DMS 273 (cell line): ENCODE results near the gene ATCAY.
"Not testable (repeated sequence)": the region's sequence is repeated elsewhere in the genome, so short reads cannot be mapped to it uniquely, and the experiment has no call there.

ENCODE experiments used
- DNase-seq: peaks from one replicate; lab custom pipeline; 2025; ENCODE audit not compliant: unreplicated experiment; lab: John Stamatoyannopoulos, UW

ATCAY gene

GRCh38 chr19:3852614-3853254 lies 27.8 kb upstream of the ATCAY start:
- peak; percentile 53 for DNase-seq

- DNase-seq, result no peak
These were observed 25.2 kb upstream of the ATCAY start for GRCh38 chr19:3855320-3855719.

DNA sequence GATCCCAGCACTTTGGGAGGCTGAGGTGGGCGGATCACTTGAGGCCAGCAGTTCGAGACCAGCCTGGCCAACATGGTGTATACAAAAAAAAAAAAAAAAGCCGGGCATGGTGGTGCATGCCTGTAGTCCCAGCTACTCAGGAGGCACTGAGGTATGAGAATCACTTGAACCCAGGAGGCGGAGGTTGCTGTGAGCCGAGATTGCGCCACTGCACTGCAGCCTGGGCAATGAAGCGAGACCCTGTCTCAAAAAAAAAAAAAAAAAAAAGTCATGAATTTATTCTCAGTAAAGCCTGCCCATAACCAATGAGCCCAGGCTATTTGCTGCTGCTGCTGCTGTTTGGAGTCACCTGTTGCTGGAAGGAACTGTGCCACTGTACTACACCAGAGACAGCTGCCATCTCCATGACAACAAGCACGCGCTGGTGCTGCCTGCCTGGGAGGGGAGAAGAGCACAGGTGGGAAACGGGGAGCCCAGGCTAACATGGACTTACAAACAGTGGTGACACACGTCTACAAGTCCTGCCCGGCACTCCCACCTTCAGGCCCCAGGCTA lies 23.0 kb upstream of the ATCAY start:
- DNase-seq, result peak; percentile 89

- DNase-seq, result no peak
These were observed 20.0 kb upstream of the ATCAY start for GRCh38 chr19:3860499-3860898.

GRCh38 chr19:3862826-3863500 lies 17.5 kb upstream of the ATCAY start:
- no peak for DNase-seq

GRCh38 chr19:3863648-3864047 lies 16.8 kb upstream of the ATCAY start:
- no peak for DNase-seq

GRCh38 chr19:3866910-3867638 lies 13.4 kb upstream of the ATCAY start:
- DNase-seq, result no peak

- DNase-seq, result no peak
These were observed 12.3 kb upstream of the ATCAY start for GRCh38 chr19:3867971-3868769.

DNA sequence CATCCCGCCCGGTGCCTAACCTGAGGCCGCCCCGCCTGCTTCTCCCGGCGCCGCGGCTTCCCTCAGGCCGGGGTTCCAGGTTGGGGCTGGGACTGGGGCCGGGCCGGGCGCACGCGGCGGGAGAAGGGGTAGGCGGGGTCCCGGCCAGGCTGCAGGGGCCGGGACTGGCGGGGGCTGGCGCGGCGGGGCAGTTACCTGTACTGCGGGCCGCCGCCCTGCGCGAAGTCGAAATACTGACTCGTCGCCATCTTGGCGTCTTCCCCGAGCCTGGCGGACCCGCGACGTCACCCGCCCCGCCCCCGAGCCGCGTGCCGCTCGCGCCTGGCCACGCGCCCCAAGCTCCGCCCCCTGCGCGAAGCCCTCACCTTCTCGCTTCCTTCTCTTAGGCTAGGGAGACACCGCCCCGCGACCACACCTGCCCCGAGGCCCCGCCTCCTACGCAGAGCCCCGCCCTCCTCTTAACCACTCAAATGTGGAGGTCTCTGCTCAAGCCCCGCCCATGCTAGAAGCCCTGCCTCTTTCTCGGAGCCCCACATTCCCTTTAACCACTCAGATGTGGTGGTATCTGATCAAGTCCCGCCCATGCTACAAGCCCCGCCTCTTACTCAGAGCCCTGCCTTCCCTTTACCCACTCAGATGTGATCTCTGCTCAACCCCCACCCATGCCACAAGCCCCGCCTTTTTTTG lies 11.6 kb upstream of the ATCAY start, which contains the start of gene ZFR2:
Gene ZFR2, minus strand, starts transcription at position 269 of the 687 bp plus-strand sequence. Its CDS starts 21 bp downstream, at position 248.
- peak; percentile 75 for DNase-seq

GRCh38 chr19:3873151-3873550 lies 7.3 kb upstream of the ATCAY start:
- no peak for DNase-seq

GRCh38 chr19:3874695-3875094 lies 5.8 kb upstream of the ATCAY start:
- not testable (repeated sequence) for DNase-seq

DNA sequence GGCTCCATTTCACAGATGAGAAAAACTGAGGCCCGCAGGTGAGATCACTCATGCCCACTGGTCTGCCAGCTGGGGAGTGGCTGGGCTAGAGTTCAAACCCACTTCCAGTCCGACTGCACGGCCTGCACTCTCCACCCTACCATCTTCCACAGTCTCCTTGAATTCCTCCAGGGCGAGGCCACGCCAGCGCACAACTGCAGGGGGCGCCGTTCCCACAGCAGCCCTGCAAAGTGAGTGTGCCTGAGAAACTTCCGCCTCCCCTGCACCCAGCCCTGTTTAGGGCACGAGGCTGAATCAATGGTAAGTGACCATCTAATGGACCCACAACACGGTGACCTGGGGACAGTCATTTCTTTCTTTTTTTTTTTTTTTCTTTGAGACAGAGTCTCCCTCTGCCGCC lies 829 bp upstream of the ATCAY start:
- DNase-seq, result no peak

DNA sequence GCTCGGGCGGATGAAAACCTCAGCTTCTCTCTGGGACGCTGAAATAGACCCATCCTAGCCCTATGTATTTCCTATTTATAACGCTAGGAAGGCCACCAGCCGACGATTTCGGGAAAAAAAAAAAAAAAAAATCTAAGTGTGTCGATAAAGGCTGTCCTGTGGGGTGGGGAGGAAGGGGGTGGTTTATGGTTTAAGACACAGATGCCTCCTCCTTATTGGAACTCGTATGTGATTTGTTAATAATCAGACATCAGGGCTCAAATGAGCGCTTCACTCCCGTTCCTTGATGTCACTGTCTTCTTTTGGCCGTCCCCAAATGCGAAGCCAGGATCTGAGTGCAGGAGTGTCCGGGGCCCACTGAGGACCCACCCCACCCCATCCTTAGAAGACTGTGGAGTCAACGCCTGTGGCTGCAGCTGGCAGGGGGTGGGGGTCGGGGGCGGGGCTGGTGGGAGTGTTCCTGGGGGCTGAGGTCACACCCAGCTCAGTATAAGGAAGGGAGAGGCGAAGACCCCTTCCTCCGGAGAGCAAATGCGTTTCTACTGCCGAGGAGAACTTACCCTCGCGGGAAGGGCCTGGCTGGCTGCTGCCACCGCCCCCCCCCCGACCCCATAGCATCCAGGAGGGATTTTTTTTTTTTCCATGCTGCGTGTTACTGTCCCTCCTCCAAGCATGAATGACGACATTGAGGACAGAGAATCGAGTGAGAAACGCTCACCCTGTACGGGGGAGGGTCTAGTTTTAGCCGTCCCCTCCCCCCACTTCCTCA lies 971 bp downstream of the ATCAY start:
- DNase-seq, result no peak

DNA sequence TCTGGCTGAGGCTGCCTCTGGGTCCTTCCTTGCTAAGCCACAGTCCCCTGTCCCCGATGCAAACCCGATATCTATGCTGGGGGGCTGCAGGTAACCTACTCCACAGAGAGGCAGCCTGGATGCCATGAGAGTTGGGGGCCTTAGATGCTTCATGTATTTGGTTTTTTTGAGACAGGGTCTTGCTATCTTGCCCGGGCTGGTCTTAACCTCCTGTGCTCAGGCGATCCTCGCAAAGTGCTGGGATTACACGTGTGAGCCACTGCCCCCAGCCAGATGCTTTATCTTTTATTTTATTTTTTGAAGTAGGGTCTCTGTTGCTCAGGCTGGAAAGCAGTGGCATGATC lies 1.5 kb downstream of the ATCAY start:
- no peak for DNase-seq

DNA sequence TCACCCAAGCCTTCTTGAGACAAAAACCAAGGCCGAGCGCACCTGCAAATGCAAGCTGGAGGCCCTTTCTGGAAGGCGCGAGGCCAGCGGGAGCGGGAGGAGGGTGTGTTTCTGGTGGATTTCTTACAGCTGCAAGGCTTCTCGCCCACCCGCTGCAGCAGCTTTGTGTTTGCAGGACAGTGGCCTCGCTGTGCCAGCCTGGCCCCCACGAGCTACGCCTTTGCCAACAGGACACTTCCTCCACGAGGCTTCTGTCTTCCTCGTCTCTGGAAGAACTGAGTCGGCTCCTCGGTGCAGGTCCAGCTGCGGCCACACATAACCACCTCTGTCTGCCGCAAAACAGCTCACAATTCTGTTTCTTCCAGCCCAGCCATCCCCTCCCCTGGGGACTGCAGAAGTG lies 10.1 kb downstream of the ATCAY start:
- no peak for DNase-seq

- peak; percentile 60 for DNase-seq
These were observed 13.2 kb downstream of the ATCAY start for GRCh38 chr19:3893509-3894179.

DNA sequence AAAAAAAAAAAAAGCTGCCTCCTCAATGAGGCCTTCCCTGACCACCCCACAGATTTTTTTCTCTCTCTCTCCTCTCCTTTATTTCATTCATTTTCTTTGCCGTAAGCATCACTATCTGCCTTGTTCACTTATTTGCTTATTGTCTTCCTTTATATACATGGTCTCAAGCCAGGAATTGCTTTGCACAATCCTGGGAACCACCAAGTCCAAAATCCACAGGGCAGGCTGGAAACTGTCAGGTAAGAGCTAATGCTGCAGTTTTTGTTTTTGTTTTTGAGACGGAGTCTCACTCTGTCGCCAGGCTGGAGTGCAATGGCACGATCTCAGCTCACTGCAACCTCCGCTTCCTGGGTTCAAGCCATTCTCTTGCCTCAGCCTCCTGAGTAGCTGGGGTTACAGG lies 14.5 kb downstream of the ATCAY start:
- DNase-seq, result not testable (repeated sequence)

DNA sequence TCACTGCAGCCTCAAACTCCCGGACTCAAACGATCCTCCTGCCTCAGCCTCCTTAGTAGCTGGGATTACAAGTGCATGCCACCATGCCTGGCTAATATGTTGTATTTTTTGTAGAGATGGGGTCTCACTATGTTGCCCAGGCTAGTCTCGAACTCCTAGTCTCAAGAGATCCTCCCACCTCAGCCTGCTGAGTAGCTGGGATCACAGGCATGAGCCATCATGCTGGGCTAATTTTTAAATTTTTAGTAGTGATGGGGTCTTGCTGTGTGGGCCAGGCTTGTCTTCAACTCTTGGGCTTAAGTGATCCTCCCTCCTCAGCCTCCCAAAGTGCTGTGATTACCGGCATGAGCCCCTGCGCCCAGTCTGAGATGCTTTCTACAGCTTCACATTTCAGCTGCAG lies 15.3 kb downstream of the ATCAY start:
- DNase-seq, result no peak

GRCh38 chr19:3897936-3898335 lies 17.5 kb downstream of the ATCAY start:
- DNase-seq, result no peak
